SH-SY5Y (cell line): Measurements from ENCODE around the gene GHRL.

ENCODE experiments used
- GATA2 ChIP-seq: IDR thresholded peaks from 2 replicates; pipeline ENCODE4 v1.6.1; 2011; ENCODE audit warnings: mild to moderate bottlenecking, low read depth, low read length
- GATA3 ChIP-seq: IDR thresholded peaks from 2 replicates; pipeline ENCODE4 v1.6.1; 2011; ENCODE audit warnings: low read depth, mild to moderate bottlenecking, low read length, moderate library complexity

DNA sequence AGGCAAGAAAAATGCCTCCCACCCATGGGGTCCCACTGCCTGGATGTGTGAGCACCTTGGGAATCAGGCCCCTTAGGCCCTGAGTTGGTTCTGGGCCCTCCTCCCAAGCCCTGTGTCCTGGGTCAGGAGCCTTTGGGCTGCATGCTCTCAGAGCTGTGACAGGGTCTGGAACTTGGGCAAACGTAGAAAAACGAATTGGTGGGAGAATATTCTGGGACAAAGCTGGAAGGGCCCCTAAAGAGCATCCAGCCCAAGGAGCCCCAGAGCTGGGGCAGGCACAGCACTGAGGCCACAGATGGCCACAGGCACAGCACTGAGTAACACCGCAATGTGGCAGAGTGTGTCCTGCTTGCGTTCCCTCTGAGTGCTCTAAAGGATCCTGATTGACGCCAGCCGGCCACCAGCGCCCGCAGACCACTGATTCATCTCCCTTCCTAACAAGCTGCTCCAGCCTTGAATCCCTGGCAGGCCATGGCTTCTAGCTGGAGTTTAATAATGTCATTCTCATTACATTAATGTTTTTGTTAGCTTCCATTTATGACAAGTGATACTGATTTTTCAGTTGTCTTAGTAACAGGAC lies 46.7 kb upstream of the GHRL start:
- TF ChIP-seq GATA3 (no peak), GATA2 (no peak)
